ENCODE results near the gene LEMD2.
"Not testable (repeated sequence)": the region's sequence is repeated elsewhere in the genome, so short reads cannot be mapped to it uniquely, and the experiment has no call there.

Gene LEMD2

DNA sequence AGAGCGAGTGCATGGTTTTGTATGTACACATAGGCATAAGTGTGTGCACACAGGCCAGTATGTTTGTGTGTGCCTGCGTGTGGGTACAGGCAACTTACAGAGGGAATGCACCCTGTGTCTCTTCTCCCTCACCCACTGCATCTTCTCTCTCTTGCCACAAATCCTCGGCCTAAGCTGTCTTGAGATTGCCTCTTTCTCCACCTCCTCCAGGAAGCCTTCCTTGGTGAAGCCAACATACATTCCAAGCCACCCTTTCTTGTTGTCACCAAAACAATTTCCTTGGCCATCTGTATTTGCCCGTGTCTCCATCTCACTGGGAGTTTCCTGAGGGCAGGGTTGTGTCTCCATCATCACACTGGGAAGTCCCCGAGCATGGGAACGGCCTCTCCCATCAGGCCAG, 44.7 kb upstream of the LEMD2 start:
- ChIA-PET CTCF (no interaction called here), POLR2A (no interaction called here)
- no peak for DNase-seq (ENCODE audit: extremely low spot score)
- no peak for TF ChIP-seq FOXM1 (IDR thresholded peaks at IDR 0.05; ENCODE audit: borderline replicate concordance)
- no peak for TF ChIP-seq FOXK2 (IDR thresholded peaks at IDR 0.05)
- no peak for TF ChIP-seq HDGF (IDR thresholded peaks at IDR 0.05; ENCODE audit: borderline replicate concordance)
- no peak for TF ChIP-seq L3MBTL2 (conservative IDR thresholded peaks at IDR 0.05)
- no peak for TF ChIP-seq NFRKB (IDR thresholded peaks at IDR 0.05)
- TF ChIP-seq FOXA1 (IDR thresholded peaks at IDR 0.05), result no peak
- no peak for TF ChIP-seq ARNT (IDR thresholded peaks at IDR 0.05)
- TF ChIP-seq SUZ12 (IDR thresholded peaks at IDR 0.05), result no peak
- TF ChIP-seq BHLHE40 (IDR thresholded peaks at IDR 0.05; ENCODE audit: borderline replicate concordance), result no peak
- TF ChIP-seq, protein P1, sequence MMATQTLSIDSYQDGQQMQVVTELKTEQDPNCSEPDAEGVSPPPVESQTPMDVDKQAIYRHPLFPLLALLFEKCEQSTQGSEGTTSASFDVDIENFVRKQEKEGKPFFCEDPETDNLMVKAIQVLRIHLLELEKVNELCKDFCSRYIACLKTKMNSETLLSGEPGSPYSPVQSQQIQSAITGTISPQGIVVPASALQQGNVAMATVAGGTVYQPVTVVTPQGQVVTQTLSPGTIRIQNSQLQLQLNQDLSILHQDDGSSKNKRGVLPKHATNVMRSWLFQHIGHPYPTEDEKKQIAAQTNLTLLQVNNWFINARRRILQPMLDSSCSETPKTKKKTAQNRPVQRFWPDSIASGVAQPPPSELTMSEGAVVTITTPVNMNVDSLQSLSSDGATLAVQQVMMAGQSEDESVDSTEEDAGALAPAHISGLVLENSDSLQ (IDR thresholded peaks at IDR 0.05), result no peak
- TF ChIP-seq SP1 (IDR thresholded peaks at IDR 0.05), result no peak
- no peak for TF ChIP-seq TARDBP (IDR thresholded peaks at IDR 0.05)
- no peak for TF ChIP-seq ZNF384 (IDR thresholded peaks at IDR 0.05)
- TF ChIP-seq CTBP1 (IDR thresholded peaks at IDR 0.05; ENCODE audit: borderline replicate concordance), result no peak
- no peak for TF ChIP-seq LEF1 (IDR thresholded peaks at IDR 0.05; ENCODE audit: borderline replicate concordance)

DNA sequence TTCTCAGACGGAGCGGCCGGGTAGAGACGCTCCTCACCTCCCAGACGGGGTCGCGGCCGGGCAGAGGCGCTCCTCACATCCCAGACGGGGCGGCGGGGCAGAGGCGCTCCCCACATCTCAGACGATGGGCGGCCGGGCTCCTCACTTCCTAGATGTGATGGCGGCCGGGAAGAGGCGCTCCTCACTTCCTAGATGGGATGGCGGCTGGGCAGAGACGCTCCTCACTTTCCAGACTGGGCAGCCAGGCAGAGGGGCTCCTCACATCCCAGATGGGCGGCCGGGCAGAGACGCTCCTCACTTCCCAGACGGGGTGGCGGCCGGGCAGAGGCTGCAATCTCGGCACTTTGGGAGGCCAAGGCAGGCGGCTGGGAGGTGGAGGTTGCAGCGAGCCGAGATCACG, 43.9 kb upstream of the LEMD2 start:
- POLR2A ChIA-PET; CTCF ChIA-PET; DNase-seq (ENCODE audit: extremely low spot score): not testable (repeated sequence)

DNA sequence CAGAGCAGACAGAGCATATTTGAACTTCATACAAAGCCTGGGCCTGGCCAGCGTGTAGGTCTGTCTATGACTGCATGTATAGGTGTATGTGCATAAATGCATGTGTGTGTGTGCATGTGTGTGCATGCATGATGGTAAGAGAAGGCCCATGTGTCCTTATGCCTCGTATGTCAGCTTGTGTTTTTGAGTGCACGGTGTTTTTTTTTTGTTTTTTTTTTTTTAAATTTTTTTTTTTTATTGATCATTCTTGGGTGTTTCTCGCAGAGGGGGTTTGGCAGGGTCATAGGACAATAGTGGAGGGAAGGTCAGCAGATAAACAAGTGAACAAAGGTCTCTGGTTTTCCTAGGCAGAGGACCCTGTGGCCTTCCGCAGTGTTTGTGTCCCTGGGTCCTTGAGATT, 42.8 kb upstream of the LEMD2 start:
- DNase-seq (ENCODE audit: extremely low spot score); CTCF ChIA-PET; POLR2A ChIA-PET: not testable (repeated sequence)

DNA sequence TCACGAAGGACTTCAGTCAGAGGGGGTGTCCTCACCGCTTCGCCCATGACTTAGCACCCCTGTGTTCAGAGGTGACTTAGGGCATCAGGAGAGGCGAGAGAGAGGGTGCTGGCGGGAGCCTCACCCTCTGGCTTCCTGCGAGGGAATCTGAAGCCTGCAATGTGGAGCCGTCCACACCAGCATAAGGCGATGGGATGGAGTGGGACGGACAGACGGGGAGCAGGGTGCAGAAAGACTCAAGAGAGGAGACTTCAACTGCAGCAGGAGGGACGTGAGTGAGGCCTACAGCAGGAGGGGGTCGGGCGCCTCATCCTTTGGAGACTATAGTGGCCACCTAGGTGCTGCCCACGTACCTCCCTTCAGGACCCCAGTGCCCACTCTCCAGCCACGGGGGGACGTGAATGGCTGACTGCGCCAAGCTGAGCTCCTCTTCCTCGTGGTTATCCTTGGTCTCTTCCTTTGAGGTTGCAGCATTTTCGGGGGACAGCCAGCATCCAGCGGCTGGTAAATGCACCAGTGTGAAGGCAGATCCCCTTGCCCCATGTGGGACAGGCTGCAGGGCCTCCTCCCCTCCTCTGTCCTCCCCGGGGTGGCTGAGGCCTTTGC, 41.8 kb upstream of the LEMD2 start:
- ChIA-PET CTCF (no interaction called here), POLR2A (no interaction called here)
- DNase-seq (ENCODE audit: extremely low spot score), result no peak
- no peak for TF ChIP-seq BHLHE40 (IDR thresholded peaks at IDR 0.05; ENCODE audit: borderline replicate concordance)
- no peak for TF ChIP-seq TARDBP (IDR thresholded peaks at IDR 0.05)
- no peak for TF ChIP-seq HDGF (IDR thresholded peaks at IDR 0.05; ENCODE audit: borderline replicate concordance)
- no peak for TF ChIP-seq LEF1 (IDR thresholded peaks at IDR 0.05; ENCODE audit: borderline replicate concordance)
- no peak for TF ChIP-seq NFRKB (IDR thresholded peaks at IDR 0.05)
- TF ChIP-seq CTBP1 (IDR thresholded peaks at IDR 0.05; ENCODE audit: borderline replicate concordance), result no peak
- TF ChIP-seq ZNF384 (IDR thresholded peaks at IDR 0.05), result no peak
- TF ChIP-seq, protein P1 (IDR thresholded peaks at IDR 0.05), result no peak
- no peak for TF ChIP-seq FOXA1 (IDR thresholded peaks at IDR 0.05)
- no peak for TF ChIP-seq L3MBTL2 (conservative IDR thresholded peaks at IDR 0.05)
- no peak for TF ChIP-seq SUZ12 (IDR thresholded peaks at IDR 0.05)
- no peak for TF ChIP-seq FOXK2 (IDR thresholded peaks at IDR 0.05)
- TF ChIP-seq SP1 (IDR thresholded peaks at IDR 0.05), result no peak
- no peak for TF ChIP-seq ELF4 (IDR thresholded peaks at IDR 0.05)

DNA sequence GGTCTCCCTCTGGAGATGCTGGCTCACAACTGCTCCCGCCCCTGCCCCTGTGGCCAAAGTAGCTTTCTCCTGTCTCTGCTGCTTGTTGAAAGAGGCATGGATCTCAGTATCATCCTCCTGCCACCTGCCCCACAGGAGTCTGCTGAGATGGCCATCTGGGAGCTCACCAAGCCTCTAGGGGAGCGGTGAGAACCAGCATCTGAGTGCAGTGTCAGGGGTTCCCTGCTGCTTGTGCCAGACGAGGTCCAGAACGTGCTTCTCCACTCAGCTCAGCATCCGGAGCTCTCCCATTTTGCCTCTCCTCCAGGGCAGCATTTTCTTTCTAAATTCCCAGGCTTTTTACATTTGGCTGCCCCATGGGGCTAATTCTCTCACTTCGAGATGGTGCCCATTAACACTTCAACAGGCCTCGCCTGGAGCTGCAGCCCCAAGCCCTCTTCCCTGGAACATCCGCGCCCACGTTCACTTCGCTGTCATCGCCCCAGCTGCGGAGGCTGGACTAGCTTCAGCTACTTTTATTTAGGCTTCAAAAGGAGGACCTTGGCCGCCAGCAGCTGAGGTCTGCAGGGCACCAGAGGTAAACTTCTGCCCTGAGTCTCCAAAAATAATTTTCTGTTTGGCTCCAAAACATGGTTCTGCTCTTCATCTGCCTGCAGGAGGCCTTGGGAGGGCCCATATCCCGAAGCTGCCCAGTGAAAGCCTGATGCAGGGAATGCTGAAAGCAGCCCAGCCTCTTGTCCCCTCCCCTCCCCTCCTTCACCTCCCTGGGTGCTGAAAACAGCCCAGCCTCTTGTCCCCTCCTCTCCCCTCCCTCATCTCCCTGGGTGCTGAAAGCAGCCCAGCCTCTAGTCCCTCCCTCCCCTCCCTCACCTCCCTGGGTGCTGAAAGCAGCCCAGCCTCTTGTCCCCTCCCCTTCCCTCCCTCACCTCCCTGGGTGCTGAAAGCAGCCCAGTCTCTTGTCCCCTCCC, 40.1 kb upstream of the LEMD2 start:
- POLR2A ChIA-PET, result no interaction called here

DNA sequence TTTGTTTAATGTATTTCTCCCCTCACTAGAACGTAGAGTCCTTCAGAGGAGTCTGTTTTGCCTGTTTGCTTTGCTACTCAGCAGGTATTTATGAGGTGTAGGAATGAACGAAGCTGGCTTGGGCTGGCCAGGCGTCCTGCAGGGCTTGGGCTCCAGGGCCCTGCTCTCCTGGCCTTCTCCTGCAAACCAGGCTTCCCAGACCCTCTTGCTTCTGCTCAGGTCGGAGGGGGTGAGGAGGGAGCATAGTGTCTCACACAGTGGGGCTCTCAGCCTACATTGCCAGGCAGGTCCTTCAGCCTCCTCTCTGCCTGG, 39.5 kb upstream of the LEMD2 start:
- TF ChIP-seq TARDBP (IDR thresholded peaks at IDR 0.05), result no peak
- TF ChIP-seq L3MBTL2 (conservative IDR thresholded peaks at IDR 0.05), result no peak
- no peak for TF ChIP-seq ZNF384 (IDR thresholded peaks at IDR 0.05)
- TF ChIP-seq SUZ12 (IDR thresholded peaks at IDR 0.05), result no peak
- TF ChIP-seq ARNT (IDR thresholded peaks at IDR 0.05), result no peak
- TF ChIP-seq FOXK2 (IDR thresholded peaks at IDR 0.05), result no peak
- no peak for TF ChIP-seq BHLHE40 (IDR thresholded peaks at IDR 0.05; ENCODE audit: borderline replicate concordance)
- TF ChIP-seq FOXA1 (IDR thresholded peaks at IDR 0.05), result no peak
- no peak for TF ChIP-seq SP1 (IDR thresholded peaks at IDR 0.05)
- TF ChIP-seq NFRKB (IDR thresholded peaks at IDR 0.05), result no peak
- TF ChIP-seq FOXM1 (IDR thresholded peaks at IDR 0.05; ENCODE audit: borderline replicate concordance), result no peak
- no peak for TF ChIP-seq HDGF (IDR thresholded peaks at IDR 0.05; ENCODE audit: borderline replicate concordance)
- TF ChIP-seq ELF4 (IDR thresholded peaks at IDR 0.05), result no peak
- POLR2A ChIA-PET, result no interaction called here
- CTCF ChIA-PET, result interaction anchor here (0.6 kb wide), 1 partner anchor 82 kb away, joined by 3 read pairs; no protein-coding TSS in a partner anchor
- DNase-seq (ENCODE audit: extremely low spot score), result no peak

More for the DNA sequence above, 40.1 kb upstream of the LEMD2 start:
- TF ChIP-seq ARNT (IDR thresholded peaks at IDR 0.05) (no peak), FOXK2 (IDR thresholded peaks at IDR 0.05) (no peak), ELF4 (IDR thresholded peaks at IDR 0.05) (no peak), SUZ12 (IDR thresholded peaks at IDR 0.05) (no peak), TARDBP (IDR thresholded peaks at IDR 0.05) (no peak), FOXA1 (IDR thresholded peaks at IDR 0.05) (no peak), BHLHE40 (IDR thresholded peaks at IDR 0.05; ENCODE audit: borderline replicate concordance) (no peak), FOXM1 (IDR thresholded peaks at IDR 0.05; ENCODE audit: borderline replicate concordance) (no peak), CTBP1 (IDR thresholded peaks at IDR 0.05; ENCODE audit: borderline replicate concordance) (no peak), L3MBTL2 (conservative IDR thresholded peaks at IDR 0.05) (no peak), LEF1 (IDR thresholded peaks at IDR 0.05; ENCODE audit: borderline replicate concordance) (no peak), NFRKB (IDR thresholded peaks at IDR 0.05) (no peak), HDGF (IDR thresholded peaks at IDR 0.05; ENCODE audit: borderline replicate concordance) (no peak), ZNF384 (IDR thresholded peaks at IDR 0.05) (no peak)
- TF ChIP-seq, protein P1 (IDR thresholded peaks at IDR 0.05), result no peak
- CTCF ChIA-PET, result interaction anchor here (0.6 kb wide), 1 partner anchor 82 kb away, joined by 3 read pairs; no protein-coding TSS in a partner anchor
- no peak for DNase-seq (ENCODE audit: extremely low spot score)

All from HEK293T (cell line).